Activated CD8-positive, alpha-beta T cell treated with anti-CD3 and anti-CD28 coated beads for 36 hours (primary cell): ENCODE measurements around the gene HLA-B. TPM values are rescaled to one million over a fixed set of nuclear protein-coding genes. Genes with fewer than 3 reads are reported as not detected.
A peak's percentile ranks its signal among the peaks of the same experiment; 100 is the strongest.

Source experiments
- ATAC-seq: fragments of 200-7000 bp; cut with Tn5 transposase; one replicate; pipeline ENCODE4 v1.10.0; 2021; ENCODE audit warnings: mild to moderate bottlenecking, moderate library complexity
- CTCF ChIA-PET: fragments of 350-600 bp; sonication (Branson Sonifier 250); formaldehyde crosslinking; loops from one replicate; lab custom pipeline; 2021; ENCODE audit warnings: antibody characterized with exemption; lab: Charles Lee
- POLR2A ChIA-PET: fragments of 350-600 bp; sonication (Branson Sonifier 250); formaldehyde crosslinking; loops from one replicate; lab custom pipeline; 2021; ENCODE audit warnings: antibody characterized with exemption; lab: Charles Lee
- DNase-seq: peaks from one replicate; pipeline ENCODE4 v3.0.0-alpha.2; 2020
- H3K27ac Mint-ChIP-seq: one replicate; pipeline ENCODE4 v1.8.0; 2021; ENCODE audit warnings: mild to moderate bottlenecking, mixed read lengths
- H3K27me3 Mint-ChIP-seq: one replicate; pipeline ENCODE4 v1.8.0; 2021; ENCODE audit warnings: mixed read lengths
- H3K36me3 Mint-ChIP-seq: one replicate; pipeline ENCODE4 v1.8.0; 2021; ENCODE audit warnings: low read depth, mixed read lengths
- H3K4me1 Mint-ChIP-seq: one replicate; pipeline ENCODE4 v1.8.0; 2021; ENCODE audit warnings: low read depth, mixed read lengths
- H3K4me3 Mint-ChIP-seq: one replicate; pipeline ENCODE4 v1.8.0; 2021; ENCODE audit warnings: mild to moderate bottlenecking, moderate library complexity, mixed read lengths
- H3K9me3 Mint-ChIP-seq: one replicate; pipeline ENCODE4 v1.8.0; 2021; ENCODE audit warnings: mixed read lengths
- CTCF ChIP-seq: fragments of 200-600 bp; IDR thresholded peaks from one replicate; pipeline ENCODE4 v1.8.0; 2022; ENCODE audit warnings: antibody characterized with exemption, mild to moderate bottlenecking
- intact Hi-C: fragments of 100-400 bp; cut with micrococcal nuclease; formaldehyde crosslinking; loops from one replicate; pipeline ENCODE4 v1.10.0; 2022
- total RNA-seq, 2 experiments: library from RNA; stranded (reverse); gene quantifications; one replicate each; pipeline ENCODE4 v1.2.3, GENCODE V29; 2021

The HLA-B gene
- total RNA-seq, 2 experiments from 2014 or later: 2,892 to 2,968 TPM

- ChIA-PET POLR2A (interaction anchor here (0.6 kb wide), 1 partner anchor 441 kb away, joined by 4 read pairs; no protein-coding TSS in a partner anchor), CTCF (interaction anchor here (0.9 kb wide), 1 partner anchor 231 kb away, joined by 3 read pairs; no protein-coding TSS in a partner anchor)
- Mint-ChIP-seq H3K9me3 (peaks cover 2% of the 10 kb centered on the region), H3K27me3 (no peaks in the 10 kb centered on the region), H3K4me1 (peaks cover 28% of the 10 kb centered on the region), H3K4me3 (no peak overlapping the region), H3K27ac (peak overlapping the region; percentile 27), H3K36me3 (peaks cover 23% of the 10 kb centered on the region)
- intact Hi-C loops: no loop called here
- no peak for DNase-seq
- no peak for ATAC-seq
- TF ChIP-seq CTCF: no peak
These were observed 2.6 kb upstream of the HLA-B start for GRCh38 chr6:31359581-31359980.

DNA sequence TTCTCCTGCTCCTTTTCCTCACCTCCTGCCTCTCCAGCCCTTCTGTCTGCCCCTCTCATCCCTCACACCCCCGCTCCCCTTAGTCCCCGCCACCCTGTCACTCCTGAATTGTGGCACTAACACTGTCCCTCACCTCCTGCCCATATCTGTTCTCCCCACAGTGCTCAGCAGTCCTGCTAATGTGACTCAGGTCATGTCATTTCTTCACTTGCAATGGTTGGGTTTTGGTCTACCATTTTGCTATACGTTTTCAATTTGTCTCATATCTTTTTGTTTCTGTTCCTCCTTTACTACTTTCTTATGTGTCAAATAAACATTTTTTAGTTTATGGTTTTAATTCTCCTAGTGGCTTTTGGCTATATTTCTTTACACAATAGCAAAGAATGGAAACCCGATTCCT lies 1.3 kb upstream of the HLA-B start:
- peaks cover 36% of the 10 kb centered on the region for H3K36me3 Mint-ChIP-seq
- ATAC-seq: no peak
- no peak for TF ChIP-seq CTCF
- DNase-seq: no peak
- ChIA-PET CTCF (interaction anchor here (1.1 kb wide), 1 partner anchor 8 kb away, joined by 4 read pairs; no protein-coding TSS in a partner anchor), POLR2A (interaction anchor here (0.5 to 1.0 kb wide), 3 partner anchors 61 to 160 kb away, joined by 3 to 4 read pairs (median 3); no protein-coding TSS in a partner anchor)
- peak overlapping the region; percentile 100 for H3K27ac Mint-ChIP-seq
- peaks cover 32% of the 10 kb centered on the region for H3K4me1 Mint-ChIP-seq
- intact Hi-C loops: no loop called here
- H3K9me3 Mint-ChIP-seq: peaks cover 2% of the 10 kb centered on the region
- H3K27me3 Mint-ChIP-seq: no peaks in the 10 kb centered on the region
- H3K4me3 Mint-ChIP-seq: peak overlapping the region; percentile 90

DNA sequence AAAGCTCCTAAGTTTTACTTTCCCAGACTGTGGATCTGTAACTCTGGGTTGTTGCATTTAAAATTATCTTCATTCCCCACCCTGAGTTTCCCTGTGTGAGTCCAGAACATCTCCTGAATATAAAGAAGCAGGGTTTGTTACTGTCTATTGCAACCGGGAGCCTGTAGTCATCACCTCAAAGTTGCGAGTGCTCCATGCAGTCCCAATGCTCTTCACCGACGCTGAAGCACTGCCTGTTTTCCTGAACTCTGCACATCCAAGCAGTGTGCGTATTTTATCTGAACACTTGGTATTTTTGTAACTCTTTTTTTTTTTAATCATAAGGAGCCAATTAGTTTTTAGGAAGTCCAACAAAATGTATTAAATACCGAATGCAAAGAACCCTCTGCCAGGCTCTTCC lies 907 bp upstream of the HLA-B start:
- Mint-ChIP-seq H3K4me3 (peak overlapping the region; percentile 90), H3K9me3 (peaks cover 2% of the 10 kb centered on the region), H3K27me3 (no peaks in the 10 kb centered on the region), H3K27ac (peak overlapping the region; percentile 100), H3K36me3 (peaks cover 40% of the 10 kb centered on the region), H3K4me1 (peaks cover 36% of the 10 kb centered on the region)
- no peak for TF ChIP-seq CTCF
- CTCF ChIA-PET: interaction anchor here (1.0 to 1.1 kb wide), 2 partner anchors 9 kb away, joined by 3 to 4 read pairs; no protein-coding TSS in a partner anchor
- no peak for DNase-seq
- POLR2A ChIA-PET: interaction anchor here (0.5 to 1.0 kb wide), 4 partner anchors 61 to 158 kb away, joined by 3 to 5 read pairs (median 4); no protein-coding TSS in a partner anchor
- intact Hi-C loops: no loop called here
- ATAC-seq: no peak

DNA sequence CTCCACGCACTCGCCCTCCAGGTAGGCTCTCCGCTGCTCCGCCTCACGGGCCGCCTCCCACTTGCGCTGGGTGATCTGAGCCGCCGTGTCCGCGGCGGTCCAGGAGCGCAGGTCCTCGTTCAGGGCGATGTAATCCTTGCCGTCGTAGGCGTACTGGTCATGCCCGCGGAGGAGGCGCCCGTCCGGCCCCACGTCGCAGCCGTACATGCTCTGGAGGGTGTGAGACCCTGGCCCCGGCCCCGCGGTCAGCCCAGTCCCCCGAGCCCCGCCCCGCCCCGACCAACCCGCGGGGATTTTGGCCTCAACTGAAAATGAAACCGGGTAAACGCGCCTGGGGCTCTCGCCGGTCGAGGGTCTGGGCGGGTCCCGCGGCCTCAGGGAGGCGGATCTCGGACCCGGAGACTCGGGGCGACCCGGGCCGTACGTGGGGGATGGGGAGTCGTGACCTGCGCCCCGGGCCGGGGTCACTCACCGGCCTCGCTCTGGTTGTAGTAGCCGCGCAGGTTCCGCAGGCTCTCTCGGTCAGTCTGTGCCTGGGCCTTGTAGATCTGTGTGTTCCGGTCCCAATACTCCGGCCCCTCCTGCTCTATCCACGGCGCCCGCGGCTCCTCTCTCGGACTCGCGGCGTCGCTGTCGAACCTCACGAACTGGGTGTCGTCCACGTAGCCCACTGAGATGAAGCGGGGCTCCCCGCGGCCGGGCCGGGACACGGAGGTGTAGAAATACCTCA lies 598 bp downstream of the HLA-B start:
- CTCF ChIA-PET: no interaction called here
- no peak for TF ChIP-seq CTCF
- DNase-seq (peak; percentile 52), ATAC-seq (peak; percentile 7)
- POLR2A ChIA-PET: interaction anchor here (0.6 to 4.6 kb wide), 5 partner anchors 84 to 263 kb away, joined by 3 to 52 read pairs (median 17); no protein-coding TSS in a partner anchor
- Mint-ChIP-seq H3K36me3 (peaks cover 49% of the 10 kb centered on the region), H3K4me3 (peak overlapping the region; percentile 90), H3K9me3 (peaks cover 2% of the 10 kb centered on the region), H3K4me1 (peaks cover 50% of the 10 kb centered on the region), H3K27me3 (no peaks in the 10 kb centered on the region), H3K27ac (peak overlapping the region; percentile 100)
- intact Hi-C loops: no loop called here

DNA sequence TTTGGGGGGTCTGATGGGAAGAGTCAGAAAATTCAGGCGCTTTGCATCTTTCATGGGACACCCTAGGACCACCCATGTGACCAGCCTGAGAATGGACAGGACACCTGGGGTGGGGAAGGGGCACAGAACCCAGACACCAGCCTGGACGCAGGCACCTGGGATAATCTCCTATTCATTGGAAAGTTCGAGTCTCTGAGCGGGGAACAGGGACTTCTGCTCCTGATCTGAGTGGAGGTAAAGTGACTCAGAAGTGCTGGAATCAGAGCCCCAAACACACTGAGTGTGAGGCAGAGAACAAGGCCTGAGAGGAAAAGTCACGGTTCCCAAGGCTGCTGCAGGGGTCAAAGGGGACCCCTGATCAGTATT lies 1.4 kb downstream of the HLA-B start:
- Mint-ChIP-seq H3K27me3 (no peaks in the 10 kb centered on the region), H3K4me3 (peak overlapping the region; percentile 90), H3K27ac (peak overlapping the region; percentile 79), H3K9me3 (no peaks in the 10 kb centered on the region), H3K4me1 (peaks cover 56% of the 10 kb centered on the region), H3K36me3 (peaks cover 49% of the 10 kb centered on the region)
- ATAC-seq (no peak), DNase-seq (no peak)
- no peak for TF ChIP-seq CTCF
- ChIA-PET POLR2A (interaction anchor here (0.6 to 4.6 kb wide), 8 partner anchors 83 to 262 kb away, joined by 3 to 52 read pairs (median 10); partner anchors contain the start of gene MICB), CTCF (no interaction called here)
- intact Hi-C loops: no loop called here
